MM.1S (cell line): ENCODE data around the gene PRAMEF14.
"Not testable (repeated sequence)": the region's sequence is repeated elsewhere in the genome, so short reads cannot be mapped to it uniquely, and the experiment has no call there.

Experiments
- CTCF ChIP-seq: fragments of 300-600 bp; sonication (generic); IDR thresholded peaks from 2 replicates; pipeline ENCODE4 v1.5.1; 2016; ENCODE audit warnings: antibody characterized with exemption, low read length, mixed read lengths
- EZH2 ChIP-seq: fragments of 300-600 bp; sonication (generic); optimal IDR thresholded peaks from 2 replicates; pipeline ENCODE3; 2017; ENCODE audit warnings: low read depth, mild to moderate bottlenecking, antibody characterized with exemption, low read length, mixed read lengths

DNA sequence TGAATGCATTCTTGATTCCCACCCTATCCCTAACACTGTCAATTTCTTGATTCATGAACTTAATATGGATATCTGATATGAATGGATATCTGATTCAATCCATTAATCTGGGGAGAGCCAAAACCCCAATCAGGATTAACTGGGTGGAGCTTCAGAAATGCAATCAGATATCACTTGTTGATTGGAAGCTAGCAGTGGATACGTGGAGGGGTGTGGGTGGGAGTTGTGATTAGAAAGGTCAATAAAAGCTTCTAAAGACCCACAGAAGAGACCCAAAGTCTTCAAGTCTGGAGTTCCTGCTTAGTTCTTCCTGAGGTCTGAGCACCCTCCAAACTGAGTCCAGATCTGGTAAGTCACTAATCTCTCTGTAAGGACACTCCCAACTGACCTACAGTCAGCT, 43.7 kb downstream of the PRAMEF14 start, which contains the start of gene PRAMEF33:
- not testable (repeated sequence) for TF ChIP-seq CTCF, EZH2
